ENCODE data around the gene FOXP1.

FOXP1 gene

DNA sequence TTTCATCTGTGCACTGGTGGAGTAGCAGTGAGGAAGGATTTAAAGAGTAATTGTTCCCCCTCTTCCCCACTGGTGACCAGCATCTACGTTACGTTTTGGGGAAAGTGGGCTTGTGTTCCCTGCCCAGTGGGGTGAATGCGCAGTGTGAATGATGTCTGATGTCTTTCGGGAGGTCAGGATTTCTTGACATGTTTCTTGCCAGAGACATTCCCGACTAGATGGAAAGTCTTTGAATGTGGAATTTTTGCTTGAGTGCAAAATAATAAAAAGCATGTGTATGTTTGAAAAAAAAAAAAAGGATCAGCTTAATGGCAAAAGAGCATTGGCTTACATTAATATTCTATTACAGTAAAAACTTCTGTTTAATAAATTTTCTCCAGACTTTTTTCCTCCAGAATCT, 632.2 kb downstream of the FOXP1 start:
- Histone ChIP-seq H3K9me3 (ENCODE audit: control insufficient read depth, insufficient read depth, low read length) (no peaks in the 10 kb centered on the region), H3K27ac (ENCODE audit: low read depth, low read length) (no peak overlapping the region), H3K4me1 (ENCODE audit: control insufficient read depth, insufficient read depth, low read length) (peaks cover 11% of the 10 kb centered on the region; the same call in 1 of the 2 replicates), H3K36me3 (ENCODE audit: control insufficient read depth, insufficient read depth, low read length) (no peaks in the 10 kb centered on the region), H3K27me3 (ENCODE audit: control insufficient read depth, insufficient read depth, low read length) (no peaks in the 10 kb centered on the region), H3K4me3 (ENCODE audit: low read depth, low read length) (no peak overlapping the region), H3K9ac (ENCODE audit: low read depth, low read length) (no peak overlapping the region)

GRCh38 chr3:70947579-70947978, 635.9 kb downstream of the FOXP1 start:
- no peaks in the 10 kb centered on the region for H3K9me3 ChIP-seq (ENCODE audit: control insufficient read depth, insufficient read depth, low read length)
- H3K4me3 ChIP-seq (ENCODE audit: low read depth, low read length) = no peak overlapping the region
- H3K27ac ChIP-seq (ENCODE audit: low read depth, low read length) = no peak overlapping the region
- peaks cover 4% of the 10 kb centered on the region; the same call in 1 of the 2 replicates for H3K4me1 ChIP-seq (ENCODE audit: control insufficient read depth, insufficient read depth, low read length)
- H3K36me3 ChIP-seq (ENCODE audit: control insufficient read depth, insufficient read depth, low read length) = no peaks in the 10 kb centered on the region
- H3K27me3 ChIP-seq (ENCODE audit: control insufficient read depth, insufficient read depth, low read length) = no peaks in the 10 kb centered on the region
- H3K9ac ChIP-seq (ENCODE audit: low read depth, low read length) = no peak overlapping the region

DNA sequence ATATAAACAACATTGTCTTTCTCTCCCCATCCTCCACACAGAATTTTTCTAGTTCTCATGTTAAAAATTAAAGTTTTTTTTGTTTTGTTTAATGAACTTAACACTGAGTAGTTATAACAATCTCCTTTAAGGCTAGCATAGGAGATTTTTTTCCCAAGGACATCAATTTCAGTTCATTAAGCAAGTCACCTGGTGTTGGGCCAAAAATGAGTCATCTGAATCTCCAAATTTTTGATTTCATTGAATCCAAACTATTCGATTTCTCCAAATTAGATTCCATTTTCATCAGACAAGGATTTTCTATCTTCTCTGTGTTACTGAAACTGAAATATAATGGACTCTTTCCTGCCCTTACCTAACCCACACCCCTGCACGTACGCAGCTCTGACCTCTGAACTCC, 639.6 kb downstream of the FOXP1 start:
- H3K4me3 ChIP-seq (ENCODE audit: low read depth, low read length) = no peak overlapping the region
- H3K27me3 ChIP-seq (ENCODE audit: control insufficient read depth, insufficient read depth, low read length) = no peaks in the 10 kb centered on the region
- no peaks in the 10 kb centered on the region for H3K36me3 ChIP-seq (ENCODE audit: control insufficient read depth, insufficient read depth, low read length)
- H3K27ac ChIP-seq (ENCODE audit: low read depth, low read length) = no peak overlapping the region
- H3K9ac ChIP-seq (ENCODE audit: low read depth, low read length) = no peak overlapping the region
- H3K4me1 ChIP-seq (ENCODE audit: control insufficient read depth, insufficient read depth, low read length) = no peaks in the 10 kb centered on the region
- no peaks in the 10 kb centered on the region for H3K9me3 ChIP-seq (ENCODE audit: control insufficient read depth, insufficient read depth, low read length)

- Histone ChIP-seq H3K4me1 (ENCODE audit: control insufficient read depth, insufficient read depth, low read length) (no peaks in the 10 kb centered on the region), H3K4me3 (ENCODE audit: low read depth, low read length) (no peak overlapping the region), H3K27ac (ENCODE audit: low read depth, low read length) (no peak overlapping the region), H3K9ac (ENCODE audit: low read depth, low read length) (no peak overlapping the region), H3K27me3 (ENCODE audit: control insufficient read depth, insufficient read depth, low read length) (no peaks in the 10 kb centered on the region), H3K9me3 (ENCODE audit: control insufficient read depth, insufficient read depth, low read length) (no peaks in the 10 kb centered on the region), H3K36me3 (ENCODE audit: control insufficient read depth, insufficient read depth, low read length) (no peaks in the 10 kb centered on the region)
Measured at GRCh38 chr3:70933105-70933810, 650.3 kb downstream of the FOXP1 start.

- Histone ChIP-seq H3K4me1 (ENCODE audit: control insufficient read depth, insufficient read depth, low read length) (no peaks in the 10 kb centered on the region), H3K27me3 (ENCODE audit: control insufficient read depth, insufficient read depth, low read length) (no peaks in the 10 kb centered on the region)
Measured at GRCh38 chr3:70930066-70930465, 653.5 kb downstream of the FOXP1 start.

DNA sequence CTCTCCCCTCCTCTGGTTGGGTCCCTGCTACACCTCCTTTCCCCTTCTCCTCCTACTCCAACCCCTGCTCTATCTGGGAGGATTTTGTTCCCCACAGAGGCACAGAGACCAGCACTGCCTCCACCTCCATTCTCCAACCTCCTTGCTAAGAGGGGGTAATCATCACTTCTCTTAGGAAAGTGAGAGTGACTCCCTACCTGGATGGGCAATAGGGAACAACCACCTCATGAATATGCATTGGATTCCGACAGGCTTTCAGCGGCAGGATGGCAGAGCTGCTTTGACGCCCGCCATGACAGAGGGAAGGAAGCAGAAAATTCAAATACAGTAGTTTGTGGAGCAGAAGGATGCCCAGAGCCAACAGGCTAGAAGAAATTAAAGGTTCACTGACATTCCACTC, 656.3 kb downstream of the FOXP1 start:
- H3K9me3 ChIP-seq (ENCODE audit: control insufficient read depth, insufficient read depth, low read length) = no peaks in the 10 kb centered on the region
- H3K4me3 ChIP-seq (ENCODE audit: low read depth, low read length) = no peak overlapping the region
- H3K4me1 ChIP-seq (ENCODE audit: control insufficient read depth, insufficient read depth, low read length) = no peaks in the 10 kb centered on the region
- H3K27me3 ChIP-seq (ENCODE audit: control insufficient read depth, insufficient read depth, low read length) = no peaks in the 10 kb centered on the region
- no peaks in the 10 kb centered on the region for H3K36me3 ChIP-seq (ENCODE audit: control insufficient read depth, insufficient read depth, low read length)
- no peak overlapping the region for H3K9ac ChIP-seq (ENCODE audit: low read depth, low read length)
- H3K27ac ChIP-seq (ENCODE audit: low read depth, low read length) = no peak overlapping the region

More at GRCh38 chr3:70930066-70930465, 653.5 kb downstream of the FOXP1 start:
- H3K36me3 ChIP-seq (ENCODE audit: control insufficient read depth, insufficient read depth, low read length) = no peaks in the 10 kb centered on the region
- H3K9me3 ChIP-seq (ENCODE audit: control insufficient read depth, insufficient read depth, low read length) = no peaks in the 10 kb centered on the region
- H3K27ac ChIP-seq (ENCODE audit: low read depth, low read length) = no peak overlapping the region
- no peak overlapping the region for H3K4me3 ChIP-seq (ENCODE audit: low read depth, low read length)
- H3K9ac ChIP-seq (ENCODE audit: low read depth, low read length) = no peak overlapping the region

DNA sequence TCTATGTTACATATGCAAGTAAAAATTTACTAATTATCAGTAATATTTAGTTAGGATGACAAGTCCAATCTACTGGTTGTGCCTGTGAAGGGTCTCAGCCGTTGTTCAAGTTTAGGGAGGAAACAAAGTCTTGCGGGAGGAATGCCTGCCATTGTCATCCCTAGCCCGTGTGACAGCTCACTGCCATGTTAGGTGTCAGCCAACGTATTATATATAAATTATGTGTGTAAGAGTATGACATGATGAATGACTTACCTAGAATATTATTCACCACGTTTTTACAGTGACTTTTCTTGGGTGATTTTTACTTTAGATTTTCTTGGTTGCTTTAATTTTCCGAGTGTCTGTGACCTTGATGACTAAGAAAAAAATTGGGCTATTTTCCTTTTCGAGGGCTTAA, 656.7 kb downstream of the FOXP1 start:
- Histone ChIP-seq H3K27ac (ENCODE audit: low read depth, low read length) (no peak overlapping the region), H3K4me1 (ENCODE audit: control insufficient read depth, insufficient read depth, low read length) (no peaks in the 10 kb centered on the region), H3K4me3 (ENCODE audit: low read depth, low read length) (no peak overlapping the region), H3K36me3 (ENCODE audit: control insufficient read depth, insufficient read depth, low read length) (no peaks in the 10 kb centered on the region), H3K9ac (ENCODE audit: low read depth, low read length) (no peak overlapping the region), H3K27me3 (ENCODE audit: control insufficient read depth, insufficient read depth, low read length) (no peaks in the 10 kb centered on the region), H3K9me3 (ENCODE audit: control insufficient read depth, insufficient read depth, low read length) (no peaks in the 10 kb centered on the region)

DNA sequence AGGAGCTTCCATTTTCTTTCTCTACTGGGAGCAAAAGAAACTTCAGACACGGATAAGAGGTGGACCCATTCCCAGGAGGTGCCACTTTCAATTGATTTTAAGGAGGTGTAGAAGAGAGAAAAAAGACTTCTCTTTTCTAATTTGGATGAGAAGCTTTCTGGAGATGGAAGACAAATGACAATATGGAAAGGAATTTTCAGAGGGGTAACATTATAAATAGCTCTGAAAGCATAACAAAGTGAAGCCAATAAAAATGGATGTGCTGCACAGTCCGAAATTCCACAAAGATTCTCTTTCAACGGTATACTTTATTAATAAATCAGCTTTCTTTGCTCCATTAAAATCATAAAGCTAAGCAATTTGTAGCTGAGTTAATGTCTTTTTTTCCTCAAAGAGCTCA, 663.9 kb downstream of the FOXP1 start:
- H3K9ac ChIP-seq (ENCODE audit: low read depth, low read length) = no peak overlapping the region
- no peaks in the 10 kb centered on the region for H3K4me1 ChIP-seq (ENCODE audit: control insufficient read depth, insufficient read depth, low read length)
- H3K27me3 ChIP-seq (ENCODE audit: control insufficient read depth, insufficient read depth, low read length) = no peaks in the 10 kb centered on the region
- H3K4me3 ChIP-seq (ENCODE audit: low read depth, low read length) = no peak overlapping the region
- H3K36me3 ChIP-seq (ENCODE audit: control insufficient read depth, insufficient read depth, low read length) = no peaks in the 10 kb centered on the region
- no peaks in the 10 kb centered on the region for H3K9me3 ChIP-seq (ENCODE audit: control insufficient read depth, insufficient read depth, low read length)
- H3K27ac ChIP-seq (ENCODE audit: low read depth, low read length) = no peak overlapping the region

DNA sequence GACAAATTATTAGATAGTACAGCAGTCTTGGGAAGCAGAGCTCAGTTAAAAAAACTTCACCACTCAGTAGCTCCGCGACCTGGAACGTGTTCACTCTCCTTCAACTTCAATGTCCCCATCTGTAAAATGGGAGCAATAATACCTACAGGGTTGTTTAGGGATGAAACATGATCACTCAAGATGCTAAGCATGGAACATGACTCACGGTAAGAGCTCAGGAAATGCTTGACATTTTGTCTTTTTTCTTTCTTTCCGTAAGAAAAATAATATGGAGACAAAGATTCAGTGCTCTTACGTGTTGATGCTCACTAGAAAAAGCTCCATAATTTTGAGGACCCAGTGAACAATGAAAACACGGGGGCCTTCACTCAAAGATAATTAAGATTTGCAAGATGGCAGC, 664.4 kb downstream of the FOXP1 start:
- Histone ChIP-seq H3K9ac (ENCODE audit: low read depth, low read length) (no peak overlapping the region), H3K27me3 (ENCODE audit: control insufficient read depth, insufficient read depth, low read length) (no peaks in the 10 kb centered on the region)

DNA sequence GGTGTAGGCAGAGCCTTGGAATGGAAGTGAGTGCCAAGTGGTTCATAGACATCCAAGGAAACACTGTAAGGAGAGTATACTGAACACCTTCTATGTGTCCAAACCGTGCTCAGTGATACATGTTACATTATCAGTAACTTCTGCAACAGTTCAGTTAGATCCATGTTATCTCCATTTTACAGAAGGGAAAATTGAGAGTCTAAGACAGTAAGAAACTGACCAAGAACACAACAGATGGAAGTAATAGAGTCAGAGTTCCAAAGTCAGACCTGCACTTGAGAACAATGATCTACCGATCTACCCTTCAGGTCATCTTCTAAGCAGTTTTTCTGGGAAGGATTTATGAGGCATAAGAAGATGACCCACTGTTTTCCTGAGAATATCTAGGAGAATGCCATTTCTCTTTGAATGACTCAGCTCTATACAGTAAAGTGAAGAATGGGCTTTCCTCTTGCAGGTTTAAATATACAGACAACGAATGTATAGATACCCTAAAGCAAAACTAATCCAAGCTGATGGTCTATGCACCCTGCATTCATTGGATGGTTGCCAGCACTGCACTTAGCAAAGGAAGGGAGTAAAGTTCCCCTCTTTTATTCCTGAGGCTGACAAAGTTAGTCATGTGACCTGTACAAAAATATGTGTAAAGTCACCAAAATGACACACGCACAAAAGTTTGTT, 667.0 kb downstream of the FOXP1 start:
- H3K4me3 ChIP-seq (ENCODE audit: low read depth, low read length) = no peak overlapping the region
- H3K9me3 ChIP-seq (ENCODE audit: control insufficient read depth, insufficient read depth, low read length) = no peaks in the 10 kb centered on the region
- no peak overlapping the region for H3K27ac ChIP-seq (ENCODE audit: low read depth, low read length)
- no peak overlapping the region for H3K9ac ChIP-seq (ENCODE audit: low read depth, low read length)
- no peaks in the 10 kb centered on the region for H3K27me3 ChIP-seq (ENCODE audit: control insufficient read depth, insufficient read depth, low read length)
- H3K4me1 ChIP-seq (ENCODE audit: control insufficient read depth, insufficient read depth, low read length) = no peaks in the 10 kb centered on the region
- no peaks in the 10 kb centered on the region for H3K36me3 ChIP-seq (ENCODE audit: control insufficient read depth, insufficient read depth, low read length)

More for the DNA sequence above, 664.4 kb downstream of the FOXP1 start:
- no peaks in the 10 kb centered on the region for H3K4me1 ChIP-seq (ENCODE audit: control insufficient read depth, insufficient read depth, low read length)
- H3K36me3 ChIP-seq (ENCODE audit: control insufficient read depth, insufficient read depth, low read length) = no peaks in the 10 kb centered on the region
- H3K27ac ChIP-seq (ENCODE audit: low read depth, low read length) = no peak overlapping the region
- H3K4me3 ChIP-seq (ENCODE audit: low read depth, low read length) = no peak overlapping the region
- H3K9me3 ChIP-seq (ENCODE audit: control insufficient read depth, insufficient read depth, low read length) = no peaks in the 10 kb centered on the region

- Histone ChIP-seq H3K9me3 (ENCODE audit: control insufficient read depth, insufficient read depth, low read length) (no peaks in the 10 kb centered on the region), H3K9ac (ENCODE audit: low read depth, low read length) (no peak overlapping the region), H3K4me1 (ENCODE audit: control insufficient read depth, insufficient read depth, low read length) (no peaks in the 10 kb centered on the region), H3K27ac (ENCODE audit: low read depth, low read length) (no peak overlapping the region), H3K36me3 (ENCODE audit: control insufficient read depth, insufficient read depth, low read length) (no peaks in the 10 kb centered on the region), H3K27me3 (ENCODE audit: control insufficient read depth, insufficient read depth, low read length) (no peaks in the 10 kb centered on the region), H3K4me3 (ENCODE audit: low read depth, low read length) (no peak overlapping the region)
Measured at GRCh38 chr3:70914862-70915261, 668.7 kb downstream of the FOXP1 start.
